Liver (tissue), 9 donors: ENCODE results near the gene APOBEC3B. TPM values are rescaled to one million over a fixed set of nuclear protein-coding genes. Genes with fewer than 3 reads are reported as not detected.

Experiments
- DNase-seq: peaks from one replicate; pipeline ENCODE4 v3.0.0-alpha.2; 2017; ENCODE audit warnings: low spot score
- H3K27ac ChIP-seq, 2 donors: one replicate each; pipeline ENCODE4 v1.7.0; 2013; ENCODE audit warnings: inconsistent platforms in 2 of 2, low read length in 2 of 2, control low read depth in 1 of 2, low read depth in 1 of 2, mild to moderate bottlenecking in 1 of 2
- H3K27me3 ChIP-seq, 4 donors: one replicate each; pipeline versions ENCODE4 v1.6.1 to v1.7.0; 2013; ENCODE audit warnings: low read length in 3 of 4, inconsistent platforms in 1 of 4, mild to moderate bottlenecking in 1 of 4, moderate library complexity in 1 of 4; ENCODE audit not compliant: control insufficient read depth in 4 of 4, insufficient read depth in 4 of 4
- H3K36me3 ChIP-seq, 4 donors: one replicate each; pipeline versions ENCODE4 v1.6.1 to v1.7.0; 2013; ENCODE audit warnings: low read length in 3 of 4, mild to moderate bottlenecking in 3 of 4, low read depth in 1 of 4, moderate library complexity in 1 of 4; ENCODE audit not compliant: control insufficient read depth in 4 of 4, insufficient read depth in 3 of 4
- H3K4me1 ChIP-seq, 4 donors: one replicate each; pipeline versions ENCODE4 v1.6.1 to v1.7.0; 2013; ENCODE audit warnings: low read length in 3 of 4, mild to moderate bottlenecking in 3 of 4, moderate library complexity in 1 of 4; ENCODE audit not compliant: control insufficient read depth in 4 of 4, insufficient read depth in 4 of 4
- H3K4me3 ChIP-seq, 3 donors: one replicate each; pipeline versions ENCODE4 v1.6.1 to v1.7.0; 2013; ENCODE audit warnings: low read length in 3 of 3, control low read depth in 1 of 3, low read depth in 1 of 3, mild to moderate bottlenecking in 1 of 3
- H3K9ac ChIP-seq, 2 donors: one replicate each; pipeline ENCODE4 v1.7.0; 2013; ENCODE audit warnings: low read length in 2 of 2, mild to moderate bottlenecking in 2 of 2, moderate library complexity in 2 of 2, control low read depth in 1 of 2, low read depth in 1 of 2
- H3K9me3 ChIP-seq, 4 donors: one replicate each; pipeline versions ENCODE4 v1.6.1 to v1.7.0; 2013; ENCODE audit warnings: low read length in 3 of 4; ENCODE audit not compliant: control insufficient read depth in 4 of 4
- EGR1 ChIP-seq, 2 donors: IDR thresholded peaks; 2 replicates each; pipeline ENCODE4 v1.6.1; 2016 to 2018; ENCODE audit warnings: antibody characterized with exemption in 2 of 2, low read depth in 2 of 2
- FOXA1 ChIP-seq: IDR thresholded peaks from 2 replicates; pipeline ENCODE4 v1.6.1; 2016; ENCODE audit warnings: antibody characterized with exemption
- FOXA2 ChIP-seq: IDR thresholded peaks from 2 replicates; pipeline ENCODE4 v1.6.1; 2016; ENCODE audit warnings: antibody characterized with exemption
- GABPA ChIP-seq, 2 donors: IDR thresholded peaks in 1 of 2; conservative IDR thresholded peaks in 1 of 2; 2 replicates each; pipeline ENCODE4 v1.6.1; 2016; ENCODE audit warnings: antibody characterized with exemption in 2 of 2, mild to moderate bottlenecking in 1 of 2, moderate library complexity in 1 of 2
- HNF4A ChIP-seq, 2 donors: conservative IDR thresholded peaks; 2 replicates each; pipeline ENCODE4 v1.6.1; 2016; ENCODE audit warnings: antibody characterized with exemption in 2 of 2, mild to moderate bottlenecking in 2 of 2
- JUND ChIP-seq, 2 donors: IDR thresholded peaks; 2 replicates each; pipeline ENCODE4 v1.6.1; 2016; ENCODE audit warnings: antibody characterized with exemption in 2 of 2
- NR2F2 ChIP-seq: IDR thresholded peaks from 2 replicates; pipeline ENCODE4 v1.6.1; 2016; ENCODE audit warnings: antibody characterized with exemption
- RAD21 ChIP-seq, 2 donors: IDR thresholded peaks; 2 replicates each; pipeline ENCODE4 v1.6.1; 2016; ENCODE audit warnings: antibody characterized with exemption in 2 of 2, mild to moderate bottlenecking in 2 of 2
- RXRA ChIP-seq, 2 donors: IDR thresholded peaks; 2 replicates each; pipeline ENCODE4 v1.6.1; 2017 to 2018; ENCODE audit warnings: antibody characterized with exemption in 2 of 2, mild to moderate bottlenecking in 1 of 2
- SP1 ChIP-seq: IDR thresholded peaks from 2 replicates; pipeline ENCODE4 v1.6.1; 2018; ENCODE audit warnings: antibody characterized with exemption, mild to moderate bottlenecking
- WGBS: extraction: QIAGEN DNeasy Blood & Tissue Kit; methylation state at CpG from one replicate; pipeline ENCODE4 v1.1.7; 2013; 5-methylcytosine and 5-hydroxymethylcytosine counted together
- polyA plus RNA-seq, 2 donors: library from polyadenylated mRNA; stranded (reverse) in 1 of 2; unstranded in 1 of 2; fragments of 200-250 nt in 1 of 2; fragments of >200 nt in 1 of 2; fragmentation: Nextera tagmentation in 1 of 2; extraction: Ambion mirVana in 1 of 2; gene quantifications; one replicate each; pipeline versions ENCODE4 v1.2.1 to v1.2.3, GENCODE V29; 2013 to 2015
- total RNA-seq, 2 donors: library from RNA; depleted of rRNA; stranded (reverse); fragments of >200 nt; gene quantifications; one replicate each; pipeline ENCODE4 v1.2.3, GENCODE V29; 2014
- TF ChIP-seq, protein P1 (sequence below): fragments of 150-350 bp; IDR thresholded peaks from 2 replicates; pipeline ENCODE4 v1.5.1; 2017; ENCODE audit warnings: improper control_type of control experiment, low read depth, low read length; ENCODE audit not compliant: missing input control
- TF ChIP-seq, protein P2 (sequence below): IDR thresholded peaks from 2 replicates; pipeline ENCODE4 v1.6.1; 2016; ENCODE audit warnings: antibody characterized with exemption
- TF ChIP-seq, protein P3 (sequence below): IDR thresholded peaks from 2 replicates; pipeline ENCODE4 v1.6.1; 2016; ENCODE audit warnings: antibody characterized with exemption, mild to moderate bottlenecking
- donor health status: healthy.
- donor health status: healthy.
- donor health status: healthy.
- donor health status: healthy.
- donor health status: healthy.

Gene APOBEC3B
- total and polyA plus RNA-seq, 4 donors, result 0.08 to 6.0 (median 0.88) TPM

DNA sequence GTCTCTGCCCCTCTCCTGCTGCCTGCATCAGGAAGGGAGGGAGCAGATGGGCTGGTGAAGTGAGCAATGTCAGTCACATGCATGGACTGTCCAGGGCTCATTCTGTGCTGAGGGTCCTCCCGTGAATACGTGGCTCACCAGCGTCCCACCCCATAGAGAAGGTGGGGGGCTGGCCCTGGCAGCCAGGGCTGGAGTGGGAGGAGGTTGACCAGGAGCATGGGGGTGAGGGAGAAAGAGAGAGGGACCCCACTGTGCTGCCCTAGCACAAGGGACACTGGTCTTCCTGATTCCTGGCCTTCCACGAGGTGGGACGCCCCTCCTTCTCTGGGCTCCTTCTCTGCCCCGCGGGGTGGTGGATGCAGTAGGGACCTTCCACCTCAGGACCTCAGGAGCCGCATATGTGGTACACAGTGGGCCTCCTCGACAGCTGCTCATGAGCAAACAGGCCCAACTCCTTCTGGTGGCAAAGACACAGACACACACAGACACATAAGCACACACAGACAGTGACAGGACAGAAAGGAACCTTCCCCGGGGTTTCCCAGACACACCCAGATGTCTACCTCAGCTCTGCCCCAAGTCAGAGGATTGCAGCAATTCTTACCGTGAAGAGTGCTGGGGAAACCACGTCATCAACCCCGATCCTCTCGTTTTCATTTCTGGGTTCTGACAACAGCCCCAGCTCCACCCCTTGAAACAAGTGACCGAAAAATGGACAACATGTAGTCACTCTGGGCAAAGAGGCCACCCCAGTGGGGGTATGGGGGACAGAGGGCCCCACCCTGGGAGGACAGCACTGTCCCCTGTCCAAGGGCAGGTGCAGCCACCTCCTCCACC is 28.4 kb upstream of the APOBEC3B start:
- peak overlapping the region; percentile 24 to 59 for H3K27ac ChIP-seq
- H3K4me1 ChIP-seq, result no peaks in the 10 kb centered on the region
- no peak for TF ChIP-seq EGR1 (IDR thresholded peaks at IDR 0.05; ENCODE audit: low read depth in 2 of 2)
- TF ChIP-seq FOXA1, result no peak
- no peak for TF ChIP-seq FOXA2
- no peak for TF ChIP-seq JUND (IDR thresholded peaks at IDR 0.05)
- TF ChIP-seq, protein P1, sequence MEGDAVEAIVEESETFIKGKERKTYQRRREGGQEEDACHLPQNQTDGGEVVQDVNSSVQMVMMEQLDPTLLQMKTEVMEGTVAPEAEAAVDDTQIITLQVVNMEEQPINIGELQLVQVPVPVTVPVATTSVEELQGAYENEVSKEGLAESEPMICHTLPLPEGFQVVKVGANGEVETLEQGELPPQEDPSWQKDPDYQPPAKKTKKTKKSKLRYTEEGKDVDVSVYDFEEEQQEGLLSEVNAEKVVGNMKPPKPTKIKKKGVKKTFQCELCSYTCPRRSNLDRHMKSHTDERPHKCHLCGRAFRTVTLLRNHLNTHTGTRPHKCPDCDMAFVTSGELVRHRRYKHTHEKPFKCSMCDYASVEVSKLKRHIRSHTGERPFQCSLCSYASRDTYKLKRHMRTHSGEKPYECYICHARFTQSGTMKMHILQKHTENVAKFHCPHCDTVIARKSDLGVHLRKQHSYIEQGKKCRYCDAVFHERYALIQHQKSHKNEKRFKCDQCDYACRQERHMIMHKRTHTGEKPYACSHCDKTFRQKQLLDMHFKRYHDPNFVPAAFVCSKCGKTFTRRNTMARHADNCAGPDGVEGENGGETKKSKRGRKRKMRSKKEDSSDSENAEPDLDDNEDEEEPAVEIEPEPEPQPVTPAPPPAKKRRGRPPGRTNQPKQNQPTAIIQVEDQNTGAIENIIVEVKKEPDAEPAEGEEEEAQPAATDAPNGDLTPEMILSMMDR, result no peak
- no peak for TF ChIP-seq HNF4A (conservative IDR thresholded peaks at IDR 0.05)
- no peak for TF ChIP-seq NR2F2
- no peak for TF ChIP-seq GABPA (IDR thresholded peaks at IDR 0.05 in 1 of 2, conservative IDR thresholded peaks at IDR 0.05 in 1 of 2)
- TF ChIP-seq, protein P2, sequence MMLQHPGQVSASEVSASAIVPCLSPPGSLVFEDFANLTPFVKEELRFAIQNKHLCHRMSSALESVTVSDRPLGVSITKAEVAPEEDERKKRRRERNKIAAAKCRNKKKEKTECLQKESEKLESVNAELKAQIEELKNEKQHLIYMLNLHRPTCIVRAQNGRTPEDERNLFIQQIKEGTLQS, result no peak
- TF ChIP-seq, protein P3, sequence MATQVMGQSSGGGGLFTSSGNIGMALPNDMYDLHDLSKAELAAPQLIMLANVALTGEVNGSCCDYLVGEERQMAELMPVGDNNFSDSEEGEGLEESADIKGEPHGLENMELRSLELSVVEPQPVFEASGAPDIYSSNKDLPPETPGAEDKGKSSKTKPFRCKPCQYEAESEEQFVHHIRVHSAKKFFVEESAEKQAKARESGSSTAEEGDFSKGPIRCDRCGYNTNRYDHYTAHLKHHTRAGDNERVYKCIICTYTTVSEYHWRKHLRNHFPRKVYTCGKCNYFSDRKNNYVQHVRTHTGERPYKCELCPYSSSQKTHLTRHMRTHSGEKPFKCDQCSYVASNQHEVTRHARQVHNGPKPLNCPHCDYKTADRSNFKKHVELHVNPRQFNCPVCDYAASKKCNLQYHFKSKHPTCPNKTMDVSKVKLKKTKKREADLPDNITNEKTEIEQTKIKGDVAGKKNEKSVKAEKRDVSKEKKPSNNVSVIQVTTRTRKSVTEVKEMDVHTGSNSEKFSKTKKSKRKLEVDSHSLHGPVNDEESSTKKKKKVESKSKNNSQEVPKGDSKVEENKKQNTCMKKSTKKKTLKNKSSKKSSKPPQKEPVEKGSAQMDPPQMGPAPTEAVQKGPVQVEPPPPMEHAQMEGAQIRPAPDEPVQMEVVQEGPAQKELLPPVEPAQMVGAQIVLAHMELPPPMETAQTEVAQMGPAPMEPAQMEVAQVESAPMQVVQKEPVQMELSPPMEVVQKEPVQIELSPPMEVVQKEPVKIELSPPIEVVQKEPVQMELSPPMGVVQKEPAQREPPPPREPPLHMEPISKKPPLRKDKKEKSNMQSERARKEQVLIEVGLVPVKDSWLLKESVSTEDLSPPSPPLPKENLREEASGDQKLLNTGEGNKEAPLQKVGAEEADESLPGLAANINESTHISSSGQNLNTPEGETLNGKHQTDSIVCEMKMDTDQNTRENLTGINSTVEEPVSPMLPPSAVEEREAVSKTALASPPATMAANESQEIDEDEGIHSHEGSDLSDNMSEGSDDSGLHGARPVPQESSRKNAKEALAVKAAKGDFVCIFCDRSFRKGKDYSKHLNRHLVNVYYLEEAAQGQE, result no peak
- TF ChIP-seq RAD21 (IDR thresholded peaks at IDR 0.05), result no peak
- TF ChIP-seq RXRA (IDR thresholded peaks at IDR 0.05), result no peak
- no peak for TF ChIP-seq SP1
- peak overlapping the region in 1 of 2 donors; percentile 9 for H3K9ac ChIP-seq
- H3K4me3 ChIP-seq, result no peak overlapping the region
- no peaks in the 10 kb centered on the region for H3K9me3 ChIP-seq
- 63% methylated on average over 15 of the region's 15 CpGs for WGBS
- H3K27me3 ChIP-seq, result no peaks in the 10 kb centered on the region
- no peak for DNase-seq
- no peaks in the 10 kb centered on the region for H3K36me3 ChIP-seq

DNA sequence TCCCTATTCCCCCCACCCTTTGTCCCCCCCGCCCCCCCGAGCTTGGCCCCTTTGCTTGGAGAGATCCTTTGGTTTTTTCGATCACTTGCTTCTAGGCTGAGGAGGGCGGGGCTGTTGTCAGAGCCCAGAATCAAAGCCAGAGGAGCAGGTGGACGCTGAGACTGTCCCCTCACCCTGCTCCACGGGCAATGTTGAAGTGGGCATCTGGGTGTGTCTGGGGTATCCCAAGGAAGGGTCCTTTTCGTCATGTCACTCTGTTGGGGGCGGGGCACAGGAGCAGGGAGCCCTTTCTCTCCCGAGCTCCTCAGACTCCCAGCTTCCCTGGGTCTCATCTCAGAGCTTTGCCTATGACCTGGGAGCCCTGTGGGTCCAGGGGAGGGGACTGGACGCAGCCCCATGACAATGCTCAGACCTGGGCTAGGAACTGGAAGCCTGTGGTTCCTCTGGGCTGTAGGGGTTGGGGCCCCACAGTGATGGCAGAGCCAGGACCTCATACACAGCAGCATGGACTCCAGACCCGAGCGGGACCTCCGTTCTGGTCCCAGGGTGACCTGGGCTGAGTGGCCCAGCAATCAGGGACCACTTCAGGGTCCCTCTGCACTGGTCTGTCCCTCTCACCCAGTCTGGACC is 27.6 kb upstream of the APOBEC3B start:
- 69% methylated on average over 13 of the region's 13 CpGs for WGBS
- Histone ChIP-seq H3K27me3 (no peaks in the 10 kb centered on the region), H3K9me3 (no peaks in the 10 kb centered on the region), H3K36me3 (no peaks in the 10 kb centered on the region), H3K27ac (no peak overlapping the region), H3K9ac (no peak overlapping the region), H3K4me3 (no peak overlapping the region), H3K4me1 (no peaks in the 10 kb centered on the region)
- DNase-seq, result no peak
- no peak for TF ChIP-seq RXRA (IDR thresholded peaks at IDR 0.05)
- TF ChIP-seq, protein P3, result no peak
- no peak for TF ChIP-seq EGR1 (IDR thresholded peaks at IDR 0.05; ENCODE audit: low read depth in 2 of 2)
